HEK293T (cell line): ENCODE measurements around the gene LINGO1.

ENCODE experiments used
- ARNT ChIP-seq: fragments of 450-650 bp; IDR thresholded peaks from 2 replicates; pipeline ENCODE4 v1.6.1; 2017; ENCODE audit warnings: mild to moderate bottlenecking
- BHLHE40 ChIP-seq: fragments of 450-650 bp; IDR thresholded peaks from 2 replicates; pipeline ENCODE4 v1.6.1; 2016; ENCODE audit warnings: mild to moderate bottlenecking, moderate library complexity, borderline replicate concordance
- CTBP1 ChIP-seq: fragments of 450-650 bp; IDR thresholded peaks from 2 replicates; pipeline ENCODE4 v1.6.1; 2016; ENCODE audit warnings: borderline replicate concordance
- ELF4 ChIP-seq: fragments of 450-650 bp; IDR thresholded peaks from 2 replicates; pipeline ENCODE4 v1.6.1; 2017; ENCODE audit warnings: antibody characterized with exemption
- FOXA1 ChIP-seq: fragments of 450-650 bp; IDR thresholded peaks from 2 replicates; pipeline ENCODE4 v1.6.1; 2016; ENCODE audit warnings: mild to moderate bottlenecking
- FOXK2 ChIP-seq: fragments of 450-650 bp; IDR thresholded peaks from 2 replicates; pipeline ENCODE4 v1.6.1; 2016; ENCODE audit warnings: mild to moderate bottlenecking
- FOXM1 ChIP-seq: fragments of 450-650 bp; IDR thresholded peaks from 2 replicates; pipeline ENCODE4 v1.6.1; 2017; ENCODE audit warnings: mild to moderate bottlenecking, borderline replicate concordance
- HDGF ChIP-seq: fragments of 450-650 bp; IDR thresholded peaks from 2 replicates; pipeline ENCODE4 v1.6.1; 2017; ENCODE audit warnings: antibody characterized with exemption, borderline replicate concordance
- LEF1 ChIP-seq: fragments of 450-650 bp; IDR thresholded peaks from 2 replicates; pipeline ENCODE4 v1.6.1; 2017; ENCODE audit warnings: mild to moderate bottlenecking, borderline replicate concordance
- NFRKB ChIP-seq: fragments of 450-650 bp; IDR thresholded peaks from 2 replicates; pipeline ENCODE4 v1.6.1; 2016; ENCODE audit warnings: mild to moderate bottlenecking, moderate library complexity
- PKNOX1 ChIP-seq: fragments of 450-650 bp; IDR thresholded peaks from 2 replicates; pipeline ENCODE4 v1.6.1; 2016
- SP1 ChIP-seq: fragments of 450-650 bp; IDR thresholded peaks from 2 replicates; pipeline ENCODE4 v1.6.1; 2017
- SUZ12 ChIP-seq: fragments of 450-650 bp; IDR thresholded peaks from 2 replicates; pipeline ENCODE4 v1.6.1; 2016; ENCODE audit warnings: mild to moderate bottlenecking
- TARDBP ChIP-seq: fragments of 450-650 bp; IDR thresholded peaks from 2 replicates; pipeline ENCODE4 v1.6.1; 2016

- TF ChIP-seq SP1 (no peak), BHLHE40 (no peak), ARNT (no peak), TARDBP (no peak), CTBP1 (no peak), HDGF (no peak), FOXA1 (no peak), LEF1 (no peak), PKNOX1 (no peak), SUZ12 (no peak), NFRKB (no peak), ELF4 (no peak), FOXM1 (no peak), FOXK2 (no peak)
Observed at GRCh38 chr15:77565378-77565915, 67.3 kb downstream of the LINGO1 start.
